NCI-H524 treated with DMSO at 0.1 percent for 48 hours (cell line): ENCODE data around the gene ACAD8.

ENCODE experiments used
- DNase-seq: peaks from one replicate; lab custom pipeline; 2025; lab: John Stamatoyannopoulos, UW

Gene ACAD8

DNA sequence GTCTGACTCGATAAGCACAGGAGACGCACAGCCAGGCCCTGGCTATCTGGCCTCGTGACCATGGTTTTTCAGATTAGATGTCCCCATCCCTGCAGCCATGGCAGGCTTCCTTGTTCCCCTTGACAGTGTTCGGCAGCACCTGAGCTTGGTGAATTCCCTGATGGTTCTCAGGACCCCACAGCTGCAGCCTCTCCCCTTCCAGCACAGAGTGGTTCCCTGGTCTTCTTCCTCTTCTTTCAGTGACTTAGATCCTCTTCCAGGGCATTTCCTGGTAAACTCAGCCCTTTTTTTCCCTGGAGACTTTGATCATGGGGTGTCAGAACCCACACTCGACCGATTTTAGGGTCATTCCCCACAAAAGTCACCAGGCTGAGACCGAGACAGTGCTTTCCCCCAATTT, 37.3 kb downstream of the ACAD8 start:
- no peak for DNase-seq

DNA sequence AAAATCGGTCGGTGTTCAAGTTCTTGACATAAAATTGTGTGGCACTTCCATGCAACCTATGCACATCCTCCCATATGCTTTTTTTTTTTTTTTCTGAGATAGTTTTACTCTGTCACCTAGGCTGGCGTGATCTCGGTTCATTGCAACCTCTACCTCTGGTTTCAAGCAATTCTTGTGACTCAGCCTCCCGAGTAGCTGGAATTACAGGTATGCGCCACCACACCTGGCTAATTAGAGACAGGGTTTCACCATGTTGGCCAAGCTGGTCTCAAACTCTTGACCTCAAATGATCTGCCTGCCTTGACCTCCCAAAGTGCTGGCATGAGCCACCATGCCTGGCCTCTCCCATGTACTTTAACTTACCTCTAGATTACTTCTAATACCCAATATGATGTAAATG, 37.8 kb downstream of the ACAD8 start:
- no peak for DNase-seq

DNA sequence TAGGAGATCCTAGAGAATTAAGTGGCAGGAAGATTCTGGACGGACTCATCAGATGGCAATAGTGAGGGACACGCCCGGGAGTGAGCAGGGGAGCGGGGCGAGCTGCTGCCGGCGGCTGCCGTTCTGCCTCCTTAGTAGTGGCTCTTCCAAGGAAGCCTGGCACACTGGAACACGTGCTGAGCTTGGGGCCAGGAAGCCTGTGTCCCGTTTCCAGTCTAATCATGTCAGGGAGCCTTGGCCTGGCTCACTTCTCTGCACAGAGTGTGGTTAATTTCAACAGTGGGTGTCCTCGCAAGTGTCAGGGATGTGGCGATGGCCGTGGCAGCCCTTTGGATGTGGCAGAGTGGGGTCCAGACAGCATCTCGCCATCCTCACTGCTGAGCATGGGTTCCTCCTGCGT, 39.3 kb downstream of the ACAD8 start:
- DNase-seq, result no peak

DNA sequence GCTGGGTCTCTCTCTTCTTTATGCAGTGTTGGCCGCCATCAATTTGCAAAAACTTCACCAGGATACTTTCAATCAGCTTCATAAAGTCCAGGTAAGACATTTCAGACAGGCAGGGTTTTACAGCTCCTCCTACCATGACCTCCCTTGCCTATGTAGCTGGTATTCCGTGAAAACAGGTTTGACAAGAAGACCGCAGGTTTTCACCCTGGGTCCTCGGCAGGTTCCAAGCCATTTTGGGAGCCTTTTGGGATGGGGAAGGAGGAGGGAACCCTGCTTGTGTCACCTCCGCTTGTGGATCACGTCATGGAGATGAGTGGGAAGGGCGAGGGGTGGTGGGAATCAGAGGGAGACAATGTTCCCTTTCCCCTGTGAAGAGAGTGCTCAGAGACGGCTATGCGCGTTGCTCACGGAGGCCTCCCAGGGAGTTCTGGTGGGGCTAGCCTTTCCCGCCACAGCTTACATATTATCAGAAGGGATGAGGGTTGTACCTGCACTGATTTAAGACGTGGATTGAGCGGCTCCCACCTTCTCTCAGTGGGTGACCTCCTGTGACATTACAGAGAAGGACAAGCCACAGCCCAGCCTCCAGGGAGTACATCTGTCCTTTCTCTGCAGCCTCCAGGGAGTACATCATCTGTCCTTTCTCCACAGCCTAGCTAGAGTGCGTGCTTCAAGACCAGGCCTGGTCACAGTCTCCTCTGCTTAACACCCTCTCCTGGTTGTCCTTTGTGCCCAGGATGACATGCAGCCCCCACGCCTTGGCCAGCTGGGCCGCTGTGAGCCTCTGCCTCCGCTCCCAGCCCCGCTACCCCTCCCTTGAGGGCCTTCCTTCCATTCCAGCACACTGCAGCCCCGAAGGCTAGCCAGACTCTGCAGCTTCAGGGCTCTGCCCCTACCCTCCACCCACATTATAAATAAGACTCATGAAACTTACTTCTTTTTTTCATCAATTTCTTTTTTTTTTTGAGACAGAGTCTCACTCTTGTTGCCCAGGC, 40.0 kb downstream of the ACAD8 start:
- no peak for DNase-seq

DNA sequence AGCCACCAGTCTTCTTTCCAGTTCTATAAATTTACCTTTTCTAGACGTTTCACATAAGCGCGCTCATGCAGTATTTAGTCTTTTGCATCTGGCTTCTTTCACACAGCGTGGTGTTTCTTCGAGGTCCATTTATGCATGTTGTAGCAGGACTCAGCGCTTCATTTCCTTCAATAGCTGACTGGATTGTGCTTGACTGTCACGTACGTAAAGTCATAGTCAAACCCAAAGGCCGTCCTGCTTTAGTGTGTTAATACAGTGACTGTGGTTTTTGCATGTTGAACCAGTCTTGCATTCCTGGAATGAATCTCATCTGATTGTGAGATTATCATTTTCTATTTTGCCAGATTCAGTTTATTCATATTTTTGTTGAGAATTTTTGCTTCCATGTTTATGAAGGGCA, 41.3 kb downstream of the ACAD8 start:
- DNase-seq, result no peak

DNA sequence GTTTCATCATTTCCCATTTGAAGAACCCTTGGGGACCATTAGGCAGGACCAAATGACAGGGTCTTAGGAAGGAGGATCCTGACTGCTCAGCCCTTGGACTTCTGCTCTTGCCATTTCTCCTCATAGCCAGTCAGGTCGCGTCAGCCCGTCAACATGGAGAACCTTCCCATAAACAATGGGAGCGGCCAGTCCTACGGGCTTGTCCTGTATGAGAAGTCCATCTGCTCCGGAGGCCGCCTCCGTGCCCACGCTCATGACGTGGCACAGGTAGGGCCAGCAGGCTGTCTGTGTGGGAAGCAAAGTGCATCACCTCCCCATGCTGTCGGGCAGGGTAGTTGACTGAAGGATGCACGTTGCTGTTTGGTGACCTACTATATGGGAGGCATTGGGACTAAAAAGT, 58.9 kb downstream of the ACAD8 start:
- no peak for DNase-seq

DNA sequence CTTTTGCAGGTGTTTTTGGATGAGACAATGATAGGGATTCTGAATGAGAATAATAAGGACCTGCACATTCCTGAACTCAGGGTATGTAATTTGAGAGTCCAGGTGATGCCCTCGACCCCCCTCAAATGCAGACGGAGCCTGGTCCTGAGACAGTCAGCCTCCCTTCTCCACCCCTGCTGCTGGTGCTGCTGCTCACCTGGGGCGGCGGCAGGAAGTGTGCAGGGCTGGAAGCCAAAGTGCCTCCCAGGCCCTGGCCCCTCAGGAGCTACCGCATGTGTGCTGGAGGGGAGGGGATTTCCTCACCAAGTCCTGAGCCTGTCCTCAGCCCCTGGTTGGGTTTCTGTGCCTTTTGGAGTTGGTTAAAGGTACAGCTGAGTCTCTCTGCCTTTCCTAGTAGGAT, 59.4 kb downstream of the ACAD8 start:
- no peak for DNase-seq

DNA sequence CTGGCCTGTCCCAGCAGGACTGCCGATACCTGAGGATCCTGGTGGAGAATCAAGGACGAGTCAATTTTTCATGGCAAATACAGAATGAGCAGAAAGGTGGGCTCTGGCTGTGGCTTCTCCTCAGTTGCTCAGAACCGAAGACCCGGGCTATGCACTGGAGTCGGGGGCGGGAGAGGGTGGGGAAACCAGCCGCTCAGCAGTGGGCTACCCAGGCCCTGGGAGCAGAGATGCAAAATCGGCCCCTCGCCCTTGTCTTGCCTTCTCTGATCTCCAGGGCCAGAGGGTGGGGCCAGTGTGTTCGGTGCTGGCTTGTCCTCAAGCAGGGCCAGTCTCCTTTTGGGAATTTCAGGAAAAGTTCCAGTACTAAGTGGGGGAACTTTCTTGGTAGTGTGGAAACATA, 60.0 kb downstream of the ACAD8 start:
- DNase-seq, result no peak

DNA sequence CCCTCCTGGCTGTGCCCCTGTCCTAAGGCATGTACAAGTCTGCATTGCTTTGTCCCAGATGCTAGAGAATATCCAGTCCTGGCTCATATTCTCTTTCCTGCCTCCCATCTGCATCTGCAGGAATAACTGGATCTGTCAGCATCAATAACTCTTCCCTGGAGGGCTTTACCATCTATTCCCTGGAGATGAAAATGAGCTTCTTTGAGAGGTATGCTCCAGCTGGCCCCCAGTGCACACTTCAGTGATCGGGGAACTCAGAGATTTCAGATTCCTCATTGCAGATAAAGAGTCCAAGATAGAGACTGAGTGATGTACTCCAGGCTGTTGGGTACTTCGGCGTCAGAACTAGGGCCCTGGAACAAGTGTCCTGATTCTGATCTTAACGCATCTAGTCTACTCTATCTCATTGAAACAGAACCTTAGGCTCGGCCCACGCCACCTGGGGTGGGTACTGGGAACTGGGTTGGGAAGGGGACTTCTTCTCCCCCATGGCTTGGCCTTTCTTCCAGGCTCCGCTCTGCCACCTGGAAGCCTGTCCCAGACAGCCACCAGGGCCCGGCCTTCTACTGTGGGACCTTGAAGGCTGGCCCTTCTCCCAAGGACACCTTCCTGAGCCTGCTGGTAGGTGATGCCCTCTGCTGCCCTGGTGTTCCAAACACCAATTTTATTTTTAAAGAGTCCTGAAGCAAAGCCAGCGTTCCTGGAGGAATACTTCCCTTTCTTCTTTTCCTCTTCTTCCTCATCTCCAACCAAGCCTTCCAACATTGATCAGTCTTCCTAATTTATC, 60.6 kb downstream of the ACAD8 start:
- peak; percentile 39 for DNase-seq
